Measurements from ENCODE around the gene NRL. TPM values are rescaled to one million over a fixed set of nuclear protein-coding genes. Genes with fewer than 3 reads are reported as not detected.

Gene NRL
- 0.32 TPM in 1 of 2 replicates, not detected in the other for total RNA-seq

GRCh38 chr14:24114532-24115421 is at the start of gene NRL, which contains the start of gene DCAF11:
Gene NRL, minus strand, starts transcription at chr14:24114949. Its CDS starts 32,101 bp downstream, at chr14:24082848.
Gene DCAF11, plus strand, starts transcription at chr14:24114777. Its CDS starts 818 bp downstream, at chr14:24115595.

DNA sequence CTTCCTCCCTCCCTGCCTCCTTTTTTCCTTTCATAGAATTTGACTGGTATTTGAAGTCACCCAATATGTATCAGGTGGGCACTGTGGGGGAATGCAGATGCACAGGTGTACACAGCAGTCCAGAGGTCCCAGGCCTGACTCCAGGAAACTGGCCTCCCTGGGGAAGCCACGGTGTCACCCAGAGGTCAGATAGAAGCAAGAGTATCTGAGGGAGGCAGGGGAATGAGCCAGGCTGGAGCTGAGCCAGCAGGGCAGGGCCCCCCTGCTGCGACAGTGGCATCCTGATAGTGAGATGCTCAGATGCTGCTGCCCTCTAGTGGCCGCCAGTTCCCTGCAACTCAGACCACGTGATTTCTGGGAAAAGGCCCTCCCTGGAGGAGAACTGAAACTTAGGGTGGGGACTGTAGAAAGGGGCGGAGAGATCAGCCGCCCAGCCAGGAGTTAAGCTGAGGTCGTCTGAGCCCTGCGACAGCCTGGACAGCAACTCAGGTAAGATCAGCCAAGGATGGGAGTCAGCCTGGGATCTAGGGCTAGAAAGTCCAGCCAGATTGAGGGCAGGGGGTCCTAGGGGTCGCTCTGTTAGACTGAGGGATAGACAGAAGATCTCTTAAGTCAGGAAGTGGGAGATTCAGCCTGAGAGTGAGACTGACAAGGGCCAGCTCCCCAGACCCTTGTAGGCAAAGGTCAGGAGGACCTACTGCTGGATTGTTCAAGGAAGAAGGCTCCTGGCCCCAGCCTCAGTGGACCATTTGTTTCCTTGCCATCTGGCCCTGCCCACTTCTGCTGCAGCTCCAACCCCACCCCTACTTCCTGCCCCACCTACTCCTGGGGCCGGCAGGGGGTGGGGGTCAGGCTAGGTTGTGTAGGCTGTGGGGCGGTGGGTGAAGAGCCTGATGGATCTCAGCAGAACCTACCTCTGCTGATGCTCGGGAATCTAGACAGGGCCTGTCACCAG is 46.4 kb upstream of the NRL start, which contains the start of gene IRF9:
Gene IRF9 (plus strand): TSS at position 416 of the 955 bp plus-strand sequence. CDS start 880 bp downstream, outside the sequence.

DNA sequence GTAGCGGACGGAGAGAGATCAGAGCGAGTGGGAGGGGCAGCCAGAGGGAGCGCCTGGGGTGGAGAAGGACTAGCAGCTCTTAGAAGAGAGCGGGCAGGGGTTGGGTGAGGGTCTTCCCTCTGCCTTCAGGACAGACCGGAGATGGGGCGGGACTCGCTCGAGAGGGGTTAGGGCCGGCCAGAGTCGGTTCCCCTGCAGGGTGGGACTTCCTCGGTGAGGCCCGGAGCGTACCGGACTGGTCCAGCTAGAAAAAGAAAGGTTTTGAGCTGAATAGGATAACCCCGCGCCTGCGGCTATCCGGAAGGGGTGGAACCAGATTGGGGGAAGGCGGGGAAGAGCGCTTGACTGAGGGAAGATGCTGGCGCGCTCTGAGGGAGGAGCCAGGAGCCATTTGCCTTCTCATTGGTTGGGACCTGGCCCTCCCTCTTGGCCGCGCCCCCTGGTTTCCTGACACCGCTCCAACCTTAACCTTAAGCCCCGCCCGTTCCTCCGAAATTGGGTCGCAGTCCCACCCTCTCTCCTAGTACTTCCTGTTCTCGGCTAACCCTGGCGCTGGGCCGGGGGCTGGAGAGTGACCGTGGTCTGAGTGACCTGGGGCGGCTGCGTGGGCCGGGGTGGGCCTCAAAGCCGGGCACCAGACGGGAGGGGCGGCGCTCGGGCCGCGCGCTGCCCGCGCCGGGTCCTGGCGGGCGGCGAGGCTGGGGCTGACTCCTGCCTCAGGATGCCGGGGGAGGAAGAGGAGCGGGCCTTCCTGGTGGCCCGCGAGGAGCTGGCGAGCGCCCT is 32.4 kb upstream of the NRL start, which contains the start of gene RNF31:
Gene RNF31 (plus strand): TSS at position 521 of the 783 bp plus-strand sequence. CDS start 201 bp downstream, at position 722.

DNA sequence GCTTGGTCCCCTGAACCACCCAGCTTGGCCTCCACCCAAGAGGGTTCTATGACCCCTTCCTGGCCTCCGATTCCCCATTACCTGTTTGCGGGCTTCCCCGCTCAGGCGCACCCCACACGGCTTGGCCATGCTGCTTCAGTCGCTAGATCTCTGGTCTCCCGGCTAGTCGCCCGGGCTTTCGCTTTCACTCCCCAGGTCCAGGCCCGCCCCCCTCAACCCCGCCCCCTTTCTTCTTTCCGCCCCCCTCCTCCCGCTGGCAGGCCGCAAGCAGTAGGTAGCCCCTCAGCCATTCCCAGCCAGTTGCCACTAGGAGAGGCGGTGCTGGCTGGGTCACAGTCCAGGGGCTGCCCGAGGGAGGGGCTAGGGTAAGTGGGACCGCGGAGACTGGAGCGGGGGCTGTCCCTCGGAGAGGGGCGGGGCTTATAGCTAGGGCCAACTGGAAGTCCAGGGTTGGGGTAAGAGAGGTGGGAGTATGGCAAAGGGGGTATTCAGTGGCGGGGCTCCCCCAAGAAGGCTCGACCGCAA is 31.8 kb upstream of the NRL start, which contains the start of gene PSME2:
Gene PSME2 (minus strand): TSS at position 158 of the 525 bp plus-strand sequence. CDS start 29 bp downstream, at position 129.

GRCh38 chr14:24141097-24141880 is 26.5 kb upstream of the NRL start, which contains the start of gene EMC9:
Gene EMC9, minus strand, starts transcription at chr14:24141591. Its CDS starts 287 bp downstream, at chr14:24141304.

DNA sequence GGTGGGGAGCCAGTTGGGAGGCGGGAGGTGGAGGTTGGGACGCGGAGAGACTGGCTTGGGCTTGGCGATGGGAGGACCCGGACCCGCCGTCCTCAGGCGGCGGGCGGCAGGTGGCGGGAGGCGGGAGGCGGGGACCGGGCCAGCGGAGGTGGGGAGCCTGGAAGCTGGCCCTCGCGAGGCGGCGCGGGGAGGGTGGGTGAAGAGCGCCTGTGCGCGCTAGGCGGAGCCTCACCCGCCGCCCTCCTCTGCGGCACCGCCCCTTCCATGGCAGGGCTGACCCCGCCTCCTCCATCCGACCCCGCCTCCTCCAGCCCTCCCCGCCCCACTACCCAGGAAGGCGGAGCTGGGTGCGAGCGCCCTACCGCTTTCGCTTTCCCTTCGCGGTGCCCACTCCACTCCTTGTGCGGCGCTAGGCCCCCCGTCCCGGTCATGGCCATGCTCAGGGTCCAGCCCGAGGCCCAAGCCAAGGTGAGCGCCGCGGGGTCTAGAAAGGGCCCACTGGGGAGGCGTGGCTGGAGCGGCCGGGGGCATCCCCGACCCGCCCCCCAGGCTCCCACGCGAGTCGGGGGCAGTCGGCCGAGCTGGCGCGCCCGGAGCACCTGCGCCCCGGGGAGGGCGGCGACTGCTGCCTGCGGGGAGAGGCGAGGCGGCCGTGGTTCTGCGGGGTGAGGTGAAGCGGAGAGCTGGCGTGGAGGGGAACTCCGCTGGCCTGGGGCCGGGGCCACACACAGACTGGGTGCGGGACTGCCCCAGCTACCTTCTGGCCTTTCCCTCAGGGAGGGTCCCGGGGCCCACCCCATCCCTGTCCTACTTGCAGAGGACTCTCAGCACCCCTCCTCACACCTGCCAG is 21.3 kb upstream of the NRL start, which contains the start of gene PSME1:
Gene PSME1 (plus strand): TSS at position 361 of the 850 bp plus-strand sequence. CDS start 69 bp downstream, at position 430.

GRCh38 chr14:24130380-24130716 is 15.6 kb upstream of the NRL start, which contains the start of gene FITM1:
Gene FITM1, plus strand, starts transcription at chr14:24130659. Its CDS starts 905 bp downstream, at chr14:24131564.

DNA sequence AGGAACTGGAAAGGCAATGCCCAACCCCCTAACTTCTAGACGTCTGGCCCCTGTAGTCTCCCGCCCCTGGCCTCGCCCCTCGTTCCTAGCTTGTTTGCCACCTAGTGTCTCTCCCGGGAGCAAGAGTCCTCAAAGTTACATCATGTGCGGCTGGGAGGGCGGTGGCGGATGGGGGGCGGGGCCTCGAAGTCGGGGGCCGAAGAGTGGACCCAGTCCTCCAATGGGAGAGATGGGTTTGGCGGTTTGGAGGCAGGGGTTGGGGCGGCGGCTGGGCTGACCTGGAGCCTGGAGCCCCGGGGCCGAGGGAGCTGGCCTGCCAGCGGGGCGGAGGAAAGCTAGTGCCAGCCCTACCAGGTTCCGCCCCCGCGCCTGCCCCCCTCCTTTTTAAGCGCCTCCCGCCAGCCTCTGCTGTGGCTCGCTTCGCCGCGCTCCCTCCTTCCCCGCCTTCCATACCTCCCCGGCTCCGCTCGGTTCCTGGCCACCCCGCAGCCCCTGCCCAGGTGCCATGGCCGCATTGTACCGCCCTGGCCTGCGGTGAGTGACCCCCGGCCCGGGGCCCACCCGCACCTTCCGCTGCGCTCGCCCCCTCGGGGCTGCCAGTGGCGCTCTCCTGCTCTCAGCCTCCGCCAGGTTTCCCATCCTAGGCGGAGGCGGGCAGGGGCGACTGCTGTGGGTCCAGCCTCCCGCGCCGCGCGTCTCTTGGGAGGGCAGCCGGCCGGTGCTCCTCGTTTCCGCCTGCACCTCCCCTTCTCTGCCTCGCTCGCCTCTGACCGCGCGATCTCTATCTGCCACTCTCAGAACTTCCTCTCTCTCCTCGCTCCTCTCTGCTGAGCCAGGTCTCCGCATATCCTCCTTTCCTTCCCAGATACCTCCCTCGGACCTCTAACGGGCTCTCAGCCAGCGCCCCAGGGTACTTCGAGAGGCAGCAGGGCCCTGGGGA is 20.6 kb downstream of the NRL start, which contains the start of gene PCK2:
Gene PCK2 (plus strand): TSS at position 411 of the 940 bp plus-strand sequence. CDS start 95 bp downstream, at position 506.

DNA sequence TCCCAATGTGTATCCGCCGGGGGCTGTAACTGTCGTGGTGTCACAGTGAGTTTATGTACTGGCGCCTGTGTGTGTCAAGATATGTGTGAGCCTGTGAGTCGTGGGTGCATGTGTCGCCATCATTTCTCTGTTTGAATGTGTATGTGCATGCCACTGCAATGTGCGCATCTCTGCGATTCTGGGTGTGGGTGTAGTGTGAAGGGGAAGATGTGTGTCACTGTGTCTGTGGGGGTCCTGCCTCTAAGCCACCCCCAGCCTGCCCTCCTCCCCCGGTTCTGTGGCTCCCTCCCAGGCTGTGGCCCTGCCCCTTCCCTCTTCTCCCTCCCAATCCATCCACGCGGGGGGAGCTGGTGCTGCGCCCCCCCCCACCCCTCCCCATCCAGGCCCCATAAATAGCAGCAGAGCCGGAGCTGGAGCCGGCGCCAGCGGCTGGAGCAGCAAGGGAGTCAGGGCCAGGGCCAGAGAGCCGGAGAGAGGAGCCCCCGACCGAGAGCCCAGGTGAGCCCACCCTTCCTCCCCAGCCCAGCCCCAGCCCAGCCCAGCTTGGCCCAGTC is 43.5 kb downstream of the NRL start, which contains the start of gene CPNE6:
Gene CPNE6 (plus strand): TSS at position 419 of the 554 bp plus-strand sequence. CDS start 1,375 bp downstream, outside the sequence.

GRCh38 chr14:24051789-24052655 is 62.7 kb downstream of the NRL start, which contains the start of gene CARMIL3:
Gene CARMIL3, plus strand, starts transcription at chr14:24052009. Its CDS starts 145 bp downstream, at chr14:24052154.

Other genes starting within 250 kb of the NRL start
- 31.2 and 36.6 TPM in 2 replicates for gene DHRS4, start 161.2 kb downstream of the NRL start, total RNA-seq
- 9.0 and 16.8 TPM in 2 replicates for gene DHRS4L2, start 126.0 kb downstream of the NRL start, total RNA-seq
- 0.16 TPM in 1 of 2 replicates, not detected in the other for gene CARMIL3, start 62.9 kb downstream of the NRL start, total RNA-seq
- not detected in 2 replicates for gene CPNE6, start 43.4 kb downstream of the NRL start, total RNA-seq
- gene PCK2, start 20.6 kb downstream of the NRL start, total RNA-seq, result 32.7 and 43.4 TPM in 2 replicates
- 27.5 and 28.7 TPM in 2 replicates for gene DCAF11, start 172 bp downstream of the NRL start, total RNA-seq
- 0.32 TPM in 1 of 2 replicates, not detected in the other for gene FITM1, start 15.7 kb upstream of the NRL start, total RNA-seq
- 151 and 174 TPM in 2 replicates for gene PSME1, start 21.2 kb upstream of the NRL start, total RNA-seq
- gene EMC9, start 26.6 kb upstream of the NRL start, total RNA-seq, result 14.4 and 27.4 TPM in 2 replicates
- 44.6 and 52.2 TPM in 2 replicates for gene PSME2, start 31.7 kb upstream of the NRL start, total RNA-seq
- gene RNF31, start 32.5 kb upstream of the NRL start, total RNA-seq, result 24.2 and 25.6 TPM in 2 replicates
- 34.2 and 65.2 TPM in 2 replicates for gene IRF9, start 46.3 kb upstream of the NRL start, total RNA-seq
- gene REC8, start 57.1 kb upstream of the NRL start, total RNA-seq, result 2.9 TPM in 1 of 2 replicates, not detected in the other
- gene IPO4, start 73.9 kb upstream of the NRL start, total RNA-seq, result 24.2 and 39.0 TPM in 2 replicates
- gene TM9SF1, start 80.5 kb upstream of the NRL start, total RNA-seq, result 71.5 and 84.7 TPM in 2 replicates
- gene TSSK4, start 90.7 kb upstream of the NRL start, total RNA-seq, result not detected in 2 replicates
- 34.7 TPM in 2 replicates for gene CHMP4A, start 98.5 kb upstream of the NRL start, total RNA-seq
- 6.7 and 9.2 TPM in 2 replicates for gene MDP1, start 101.1 kb upstream of the NRL start, total RNA-seq
- 140 and 176 TPM in 2 replicates for gene NEDD8, start 117.4 kb upstream of the NRL start, total RNA-seq
- gene GMPR2, start 118.0 kb upstream of the NRL start, total RNA-seq, result 41.7 and 96.7 TPM in 2 replicates
- gene TINF2, start 127.7 kb upstream of the NRL start, total RNA-seq, result 42.1 and 42.6 TPM in 2 replicates
- gene TGM1, start 148.2 kb upstream of the NRL start, total RNA-seq, result 0.16 and 0.72 TPM in 2 replicates
- 25.9 and 39.9 TPM in 2 replicates for gene RABGGTA, start 156.6 kb upstream of the NRL start, total RNA-seq
- 11.3 and 19.0 TPM in 2 replicates for gene DHRS1, start 184.8 kb upstream of the NRL start, total RNA-seq
- 12.6 and 13.9 TPM in 2 replicates for gene NOP9, start 184.9 kb upstream of the NRL start, total RNA-seq
- 0.18 and 2.8 TPM in 2 replicates for gene CIDEB, start 193.0 kb upstream of the NRL start, total RNA-seq
- 1.4 and 2.1 TPM in 2 replicates for gene LTB4R2, start 195.2 kb upstream of the NRL start, total RNA-seq
- 3.6 and 6.3 TPM in 2 replicates for gene LTB4R, start 196.6 kb upstream of the NRL start, total RNA-seq
- gene ADCY4, start 220.1 kb upstream of the NRL start, total RNA-seq, result 1.8 and 2.3 TPM in 2 replicates
- gene RIPK3, start 225.0 kb upstream of the NRL start, total RNA-seq, result 0.36 TPM in 1 of 2 replicates, not detected in the other

All from cardiac atrium fibroblast (primary cell).